Spleen (tissue), 11 donors: ENCODE results near the gene OSER1. TPM values are rescaled to one million over a fixed set of nuclear protein-coding genes. Genes with fewer than 3 reads are reported as not detected.

Experiments used
- DNase-seq: peaks from one replicate; pipeline ENCODE4 v3.0.0-alpha.2; 2020
- H3K27ac ChIP-seq, 8 donors: fragments of 200-600 bp; sonication (generic) in 7 of 8; 1 replicate in 4 of 8; 2 replicates in 4 of 8; pipeline versions ENCODE4 v1.5.0 to v1.8.0; 2016 to 2021; ENCODE audit warnings: inconsistent platforms in 4 of 8, mild to moderate bottlenecking in 4 of 8, moderate library complexity in 1 of 8
- H3K27me3 ChIP-seq, 7 donors: fragments of 200-600 bp; sonication (generic) in 6 of 7; replicated peaks in 1 of 7; 1 replicate in 4 of 7; 2 replicates in 3 of 7; pipeline versions ENCODE4 v1.5.0 to v1.8.0; 2016 to 2021; ENCODE audit warnings: inconsistent platforms in 3 of 7, mild to moderate bottlenecking in 1 of 7
- H3K36me3 ChIP-seq, 6 donors: fragments of 200-600 bp; sonication (generic) in 5 of 6; 1 replicate in 4 of 6; 2 replicates in 2 of 6; pipeline versions ENCODE4 v1.5.0 to v1.8.0; 2016 to 2021; ENCODE audit warnings: inconsistent platforms in 2 of 6
- H3K4me1 ChIP-seq, 6 donors: fragments of 200-600 bp; sonication (generic) in 5 of 6; 1 replicate in 3 of 6; 2 replicates in 3 of 6; pipeline versions ENCODE4 v1.5.0 to v1.8.0; 2016 to 2021; ENCODE audit warnings: inconsistent platforms in 3 of 6
- H3K4me3 ChIP-seq, 8 donors: fragments of 200-600 bp; sonication (generic) in 7 of 8; 1 replicate in 4 of 8; 2 replicates in 4 of 8; pipeline versions ENCODE4 v1.5.0 to v1.8.0; 2016 to 2021; ENCODE audit warnings: inconsistent platforms in 4 of 8, mild to moderate bottlenecking in 4 of 8, moderate library complexity in 2 of 8
- H3K9me3 ChIP-seq, 8 donors: fragments of 200-600 bp; sonication (generic) in 7 of 8; 1 replicate in 4 of 8; 2 replicates in 4 of 8; pipeline versions ENCODE4 v1.5.0 to v1.8.0; 2016 to 2021; ENCODE audit warnings: inconsistent platforms in 4 of 8
- POLR2A ChIP-seq, 3 donors: fragments of 450-650 bp; IDR thresholded peaks; one replicate each; pipeline ENCODE4 v1.5.1; 2017; ENCODE audit warnings: antibody characterized with exemption in 3 of 3, mild to moderate bottlenecking in 1 of 3
- POLR2AphosphoS5 ChIP-seq, 3 donors: sonication (generic); formaldehyde crosslinking; IDR thresholded peaks; one replicate each; pipeline ENCODE4 v1.5.1; 2017; ENCODE audit warnings: antibody characterized with exemption in 3 of 3
- WGBS, 5 donors: extraction: QIAGEN DNeasy Blood & Tissue Kit in 3 of 5; methylation state at CpG; one replicate each; pipeline versions ENCODE4 v1.1.5 to v1.1.7; 2013 to 2018; 5-methylcytosine and 5-hydroxymethylcytosine counted together
- intact Hi-C: fragments of 100-400 bp; cut with DNase I; formaldehyde crosslinking; loops from one replicate; pipeline ENCODE4 v1.15.0; 2023; ENCODE audit warnings: low total_unique reads
- polyA plus RNA-seq, 3 donors: library from polyadenylated mRNA; stranded (reverse); fragments of 200-250 nt; gene quantifications; one replicate each; pipeline ENCODE4 v1.2.1, GENCODE V29; 2013
- total RNA-seq, 7 donors: library from RNA; depleted of rRNA in 3 of 7; stranded (reverse); fragments of >200 nt in 3 of 7; fragmentation: NEBNext Ultra II Directional in 4 of 7; extraction: Animal tissue kit (Norgen Biotek cat#: 25700) in 4 of 7; gene quantifications; one replicate each; pipeline versions ENCODE4 v1.1.0 to v1.2.1, GENCODE V29; 2016 to 2021
- TF ChIP-seq, protein P1 (sequence below), 11 experiments: fragments of 200-600 bp in 7 of 11; fragments of 450-650 bp in 4 of 11; sonication (generic) in 4 of 11; IDR thresholded peaks in 8 of 11; conservative IDR thresholded peaks in 3 of 11; 1 replicate in 7 of 11; 2 replicates in 4 of 11; pipeline versions ENCODE4 v1.4.0 to v1.8.0; 2016 to 2021; ENCODE audit warnings: antibody characterized with exemption in 11 of 11, inconsistent platforms in 4 of 11, mild to moderate bottlenecking in 1 of 11
- donor health status: healthy with polysubstance abuse.
- donor health status: DM: no; HTN: no; CAD: no; lungs with moderate emphysema.
- donor health status: DM: no; HTN: no; CAD: no.
- donor health status: Bipolar disorder and iron deficiency.
- donor health status: healthy.
- donor health status: DM: no; HTN: no; CAD: no.
- donor health status: DM: yes; HTN: yes; CAD: no.

Gene OSER1
- total and polyA plus RNA-seq, 10 donors = 28.5 to 47.0 (median 38.2) TPM

- no peak overlapping the region for H3K27ac ChIP-seq
- TF ChIP-seq, protein P1, sequence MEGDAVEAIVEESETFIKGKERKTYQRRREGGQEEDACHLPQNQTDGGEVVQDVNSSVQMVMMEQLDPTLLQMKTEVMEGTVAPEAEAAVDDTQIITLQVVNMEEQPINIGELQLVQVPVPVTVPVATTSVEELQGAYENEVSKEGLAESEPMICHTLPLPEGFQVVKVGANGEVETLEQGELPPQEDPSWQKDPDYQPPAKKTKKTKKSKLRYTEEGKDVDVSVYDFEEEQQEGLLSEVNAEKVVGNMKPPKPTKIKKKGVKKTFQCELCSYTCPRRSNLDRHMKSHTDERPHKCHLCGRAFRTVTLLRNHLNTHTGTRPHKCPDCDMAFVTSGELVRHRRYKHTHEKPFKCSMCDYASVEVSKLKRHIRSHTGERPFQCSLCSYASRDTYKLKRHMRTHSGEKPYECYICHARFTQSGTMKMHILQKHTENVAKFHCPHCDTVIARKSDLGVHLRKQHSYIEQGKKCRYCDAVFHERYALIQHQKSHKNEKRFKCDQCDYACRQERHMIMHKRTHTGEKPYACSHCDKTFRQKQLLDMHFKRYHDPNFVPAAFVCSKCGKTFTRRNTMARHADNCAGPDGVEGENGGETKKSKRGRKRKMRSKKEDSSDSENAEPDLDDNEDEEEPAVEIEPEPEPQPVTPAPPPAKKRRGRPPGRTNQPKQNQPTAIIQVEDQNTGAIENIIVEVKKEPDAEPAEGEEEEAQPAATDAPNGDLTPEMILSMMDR (IDR thresholded peaks at IDR 0.05 in 8 of 11, conservative IDR thresholded peaks at IDR 0.05 in 3 of 11) = no peak
- TF ChIP-seq POLR2AphosphoS5 (IDR thresholded peaks at IDR 0.05) = no peak
- no peak for TF ChIP-seq POLR2A (IDR thresholded peaks at IDR 0.05)
- H3K27me3 ChIP-seq = peaks cover 0 to 49% (median 3%) of the 10 kb centered on the region in 7 donors
- 88 to 97% (median 91%) methylated on average over 2 of the region's 2 CpGs for WGBS, 5 donors
- no peak for DNase-seq
- peaks cover 0 to 12% (median 0%) of the 10 kb centered on the region in 6 donors for H3K4me1 ChIP-seq
- intact Hi-C loops = no loop called here
- H3K4me3 ChIP-seq = no peak overlapping the region
- no peaks in the 10 kb centered on the region for H3K36me3 ChIP-seq
- H3K9me3 ChIP-seq = no peaks in the 10 kb centered on the region
Observed at GRCh38 chr20:44172572-44172950, 38.0 kb downstream of the OSER1 start.

GRCh38 chr20:44171775-44172571, 38.6 kb downstream of the OSER1 start:
- H3K27ac ChIP-seq = no peak overlapping the region
- H3K9me3 ChIP-seq = no peaks in the 10 kb centered on the region
- H3K27me3 ChIP-seq = peaks cover 0 to 55% (median 3%) of the 10 kb centered on the region in 7 donors
- TF ChIP-seq POLR2A (IDR thresholded peaks at IDR 0.05) (no peak), POLR2AphosphoS5 (IDR thresholded peaks at IDR 0.05) (no peak)
- TF ChIP-seq, protein P1 (IDR thresholded peaks at IDR 0.05 in 8 of 11, conservative IDR thresholded peaks at IDR 0.05 in 3 of 11) = no peak
- intact Hi-C loops = no loop called here
- H3K4me1 ChIP-seq = peaks cover 0 to 12% (median 0%) of the 10 kb centered on the region in 6 donors
- WGBS, 5 donors = 59 to 80% (median 63%) methylated on average over 6 of the region's 6 CpGs
- no peaks in the 10 kb centered on the region for H3K36me3 ChIP-seq
- no peak overlapping the region for H3K4me3 ChIP-seq
- no peak for DNase-seq

GRCh38 chr20:44170816-44171410, 39.7 kb downstream of the OSER1 start:
- 38 to 49% (median 41%) methylated on average over 7 of the region's 7 CpGs for WGBS, 5 donors
- H3K4me1 ChIP-seq = peaks cover 0 to 12% (median 0%) of the 10 kb centered on the region in 6 donors
- no peak overlapping the region for H3K27ac ChIP-seq
- intact Hi-C loops = no loop called here
- no peak for DNase-seq
- no peaks in the 10 kb centered on the region for H3K36me3 ChIP-seq
- TF ChIP-seq POLR2A (IDR thresholded peaks at IDR 0.05) (no peak), POLR2AphosphoS5 (IDR thresholded peaks at IDR 0.05) (no peak)
- TF ChIP-seq, protein P1 (IDR thresholded peaks at IDR 0.05 in 8 of 11, conservative IDR thresholded peaks at IDR 0.05 in 3 of 11) = no peak
- H3K27me3 ChIP-seq = peaks cover 0 to 65% (median 3%) of the 10 kb centered on the region in 7 donors
- H3K9me3 ChIP-seq = no peaks in the 10 kb centered on the region
- no peak overlapping the region for H3K4me3 ChIP-seq

DNA sequence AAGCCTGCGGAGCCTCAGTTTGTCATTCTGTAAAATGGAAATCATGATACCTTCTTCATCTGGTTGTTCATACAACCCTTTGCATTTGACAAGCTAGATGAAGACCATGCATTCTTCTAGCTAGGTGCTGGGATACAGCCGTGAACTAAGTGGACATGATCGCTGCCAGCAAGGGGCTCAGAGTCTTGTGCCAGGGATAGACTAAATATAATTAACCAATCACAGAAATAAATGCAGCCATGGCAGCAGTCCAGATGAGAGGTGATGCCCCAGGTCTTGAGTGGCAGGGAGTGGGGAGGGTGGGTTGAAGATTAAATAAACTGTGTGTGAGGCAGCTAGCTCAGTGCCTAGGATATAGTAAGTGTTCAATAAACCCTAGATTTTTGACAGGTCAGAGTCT, 42.8 kb downstream of the OSER1 start:
- 89 to 96% (median 94%) methylated on average over 3 of the region's 3 CpGs for WGBS, 5 donors

More for the DNA sequence above, 42.8 kb downstream of the OSER1 start:
- Histone ChIP-seq H3K4me3 (no peak overlapping the region), H3K27me3 (peaks cover 0 to 48% (median 0%) of the 10 kb centered on the region in 7 donors), H3K9me3 (no peaks in the 10 kb centered on the region), H3K4me1 (peaks cover 0 to 12% (median 0%) of the 10 kb centered on the region in 6 donors), H3K27ac (no peak overlapping the region), H3K36me3 (no peaks in the 10 kb centered on the region)
- TF ChIP-seq, protein P1 (IDR thresholded peaks at IDR 0.05 in 8 of 11, conservative IDR thresholded peaks at IDR 0.05 in 3 of 11) = no peak
- no peak for TF ChIP-seq POLR2AphosphoS5 (IDR thresholded peaks at IDR 0.05)
- no peak for TF ChIP-seq POLR2A (IDR thresholded peaks at IDR 0.05)
- intact Hi-C loops = no loop called here
- no peak for DNase-seq
